OCI-LY1 (cell line): ENCODE data around the gene ROCK2.

Experiments
- H2AFZ ChIP-seq: fragments of 200-600 bp; sonication (generic), shearing (Covaris generic); 2 replicates; pipeline ENCODE4 v1.6.0; 2014; ENCODE audit warnings: antibody characterized with exemption, mild to moderate bottlenecking, low read length
- H3F3A ChIP-seq: fragments of 200-600 bp; sonication (generic), shearing (Covaris generic); 2 replicates; pipeline ENCODE4 v1.6.0; 2014; ENCODE audit warnings: mild to moderate bottlenecking, antibody characterized with exemption, low read length, moderate library complexity; ENCODE audit not compliant: insufficient read depth
- H3K27ac ChIP-seq: fragments of 200-600 bp; sonication (generic); 2 replicates; pipeline ENCODE4 v1.5.1; 2014; ENCODE audit warnings: low read length, mixed run types, mild to moderate bottlenecking, low read depth; ENCODE audit not compliant: poor library complexity, severe bottlenecking
- H3K27me3 ChIP-seq: fragments of 200-600 bp; sonication (generic); 2 replicates; pipeline ENCODE4 v1.6.0; 2014; ENCODE audit warnings: antibody characterized with exemption, mild to moderate bottlenecking, low read length, moderate library complexity; ENCODE audit not compliant: insufficient read depth
- H3K36me3 ChIP-seq: fragments of 200-600 bp; sonication (generic); 2 replicates; pipeline ENCODE4 v1.6.1; 2014; ENCODE audit warnings: mild to moderate bottlenecking, antibody characterized with exemption, low read length, moderate library complexity, mixed read lengths; ENCODE audit not compliant: insufficient read depth
- H3K4me1 ChIP-seq: fragments of 200-600 bp; sonication (generic); 2 replicates; pipeline ENCODE4 v1.5.1; 2014; ENCODE audit warnings: mild to moderate bottlenecking, low read length, moderate library complexity; ENCODE audit not compliant: insufficient read depth, severe bottlenecking
- H3K4me2 ChIP-seq: fragments of 200-600 bp; sonication (generic), shearing (Covaris generic); 2 replicates; pipeline ENCODE4 v1.6.1; 2014; ENCODE audit warnings: low read length
- H3K4me3 ChIP-seq: fragments of 200-600 bp; sonication (generic); 2 replicates; pipeline ENCODE4 v1.5.1; 2014; ENCODE audit warnings: low read length, low read depth, mild to moderate bottlenecking, mixed read lengths; ENCODE audit not compliant: poor library complexity, severe bottlenecking
- H3K79me2 ChIP-seq: fragments of 200-600 bp; shearing (Covaris generic); 2 replicates; pipeline ENCODE4 v1.6.1; 2016; ENCODE audit warnings: mixed run types, low read length, mixed read lengths; ENCODE audit not compliant: insufficient read depth
- H3K9ac ChIP-seq: fragments of 200-600 bp; sonication (generic), shearing (Covaris generic); 2 replicates; pipeline ENCODE4 v1.6.1; 2014; ENCODE audit warnings: mild to moderate bottlenecking, low read length, mixed read lengths
- H3K9me2 ChIP-seq: fragments of 200-600 bp; sonication (generic), shearing (Covaris generic); 2 replicates; pipeline ENCODE4 v1.6.1; 2014; ENCODE audit warnings: low read depth, mild to moderate bottlenecking, low read length, mixed read lengths
- H3K9me3 ChIP-seq: fragments of 200-600 bp; shearing (Covaris generic); 2 replicates; pipeline ENCODE4 v1.6.1; 2014; ENCODE audit warnings: low read length, mixed read lengths
- H4K20me1 ChIP-seq: fragments of 200-600 bp; sonication (generic), shearing (Covaris generic); 2 replicates; pipeline ENCODE4 v1.6.0; 2016; ENCODE audit warnings: mild to moderate bottlenecking, low read length; ENCODE audit not compliant: insufficient read depth
- EZH2 ChIP-seq: fragments of 200-600 bp; sonication (generic), shearing (Covaris generic); IDR thresholded peaks from 2 replicates; pipeline ENCODE4 v1.8.0; 2017; ENCODE audit warnings: borderline replicate concordance, mixed run types, mild to moderate bottlenecking, antibody characterized with exemption, low read length, moderate library complexity, mixed read lengths
- TF ChIP-seq, protein P1 (sequence below): fragments of 200-600 bp; sonication (generic), shearing (Covaris generic); IDR thresholded peaks from 2 replicates; pipeline ENCODE4 v1.5.1; 2017; ENCODE audit warnings: mild to moderate bottlenecking, antibody characterized with exemption, low read length, moderate library complexity, mixed read lengths

The ROCK2 gene

DNA sequence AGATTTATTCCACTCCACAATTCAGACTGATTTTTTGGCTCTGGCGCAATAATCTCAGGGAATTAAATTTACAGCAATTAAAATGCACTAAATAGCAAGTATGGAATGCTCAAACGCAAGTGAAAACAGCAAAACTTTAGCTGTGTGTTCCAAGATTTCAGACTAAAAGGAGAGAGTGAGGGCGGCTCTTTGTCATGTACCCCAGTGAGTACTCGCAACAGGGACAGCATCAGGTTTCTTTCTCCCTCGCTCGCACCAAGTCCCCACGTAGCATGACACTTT, 1.1 kb downstream of the ROCK2 start:
- 0 out of 2 replicates have a peak, but pooled peaks cover 4% of the 10 kb centered on the region for H3F3A ChIP-seq
- H3K36me3 ChIP-seq, result no peaks in the 10 kb centered on the region
- no peak overlapping the region for H3K27ac ChIP-seq
- peaks cover 34% of the 10 kb centered on the region for H3K4me1 ChIP-seq
- TF ChIP-seq, protein P1, sequence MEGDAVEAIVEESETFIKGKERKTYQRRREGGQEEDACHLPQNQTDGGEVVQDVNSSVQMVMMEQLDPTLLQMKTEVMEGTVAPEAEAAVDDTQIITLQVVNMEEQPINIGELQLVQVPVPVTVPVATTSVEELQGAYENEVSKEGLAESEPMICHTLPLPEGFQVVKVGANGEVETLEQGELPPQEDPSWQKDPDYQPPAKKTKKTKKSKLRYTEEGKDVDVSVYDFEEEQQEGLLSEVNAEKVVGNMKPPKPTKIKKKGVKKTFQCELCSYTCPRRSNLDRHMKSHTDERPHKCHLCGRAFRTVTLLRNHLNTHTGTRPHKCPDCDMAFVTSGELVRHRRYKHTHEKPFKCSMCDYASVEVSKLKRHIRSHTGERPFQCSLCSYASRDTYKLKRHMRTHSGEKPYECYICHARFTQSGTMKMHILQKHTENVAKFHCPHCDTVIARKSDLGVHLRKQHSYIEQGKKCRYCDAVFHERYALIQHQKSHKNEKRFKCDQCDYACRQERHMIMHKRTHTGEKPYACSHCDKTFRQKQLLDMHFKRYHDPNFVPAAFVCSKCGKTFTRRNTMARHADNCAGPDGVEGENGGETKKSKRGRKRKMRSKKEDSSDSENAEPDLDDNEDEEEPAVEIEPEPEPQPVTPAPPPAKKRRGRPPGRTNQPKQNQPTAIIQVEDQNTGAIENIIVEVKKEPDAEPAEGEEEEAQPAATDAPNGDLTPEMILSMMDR, result no peak
- no peak for TF ChIP-seq EZH2
- no peaks in the 10 kb centered on the region for H4K20me1 ChIP-seq
- H3K9me3 ChIP-seq, result no peaks in the 10 kb centered on the region
- peak overlapping the region; percentile 77 for H3K9ac ChIP-seq
- peaks cover 11% of the 10 kb centered on the region; the same call in 1 of the 2 replicates for H3K79me2 ChIP-seq
- H3K4me3 ChIP-seq, result peak overlapping the region; percentile 82
- no peak overlapping the region for H2AFZ ChIP-seq
- H3K27me3 ChIP-seq, result no peaks in the 10 kb centered on the region
- peak overlapping the region; percentile 93 for H3K4me2 ChIP-seq
- H3K9me2 ChIP-seq, result no peaks in the 10 kb centered on the region

DNA sequence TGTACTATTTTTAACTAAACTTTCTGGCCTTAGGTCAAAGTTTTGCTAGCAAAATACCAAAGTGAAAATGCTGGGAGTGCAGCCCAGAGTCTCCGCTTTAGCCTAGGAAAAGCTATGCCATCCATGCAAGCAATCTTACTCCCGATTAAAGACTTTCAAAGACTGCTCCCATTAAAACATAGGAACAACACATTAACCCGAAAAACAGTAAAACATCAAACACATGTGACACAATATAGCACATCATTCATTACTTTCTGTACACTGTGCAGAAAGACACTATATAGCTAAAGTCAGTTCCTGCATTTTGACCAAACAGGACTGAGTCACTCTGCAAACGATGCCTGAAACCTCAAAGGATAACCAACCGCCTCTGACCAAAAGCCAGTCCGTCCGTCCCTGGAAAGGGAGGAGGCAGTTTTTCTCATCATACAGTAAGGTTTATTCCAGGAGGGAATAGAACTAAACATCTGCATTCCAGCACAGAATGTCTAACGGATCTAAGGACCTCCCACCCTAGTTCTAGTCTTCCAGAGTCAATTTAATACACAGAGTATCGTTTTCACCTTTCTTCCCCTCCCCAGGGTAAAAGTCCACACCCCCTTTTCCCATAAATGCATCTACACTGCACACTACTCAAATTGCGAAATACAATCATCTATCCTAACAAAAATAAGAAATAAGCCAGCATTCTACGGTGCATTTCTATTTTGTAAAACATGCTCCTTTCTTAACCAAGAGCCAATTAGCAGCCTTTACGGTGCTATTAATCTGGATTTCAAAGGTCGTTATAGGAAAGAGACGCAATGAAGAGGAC, 1.7 kb downstream of the ROCK2 start:
- H3K9ac ChIP-seq, result peak overlapping the region; percentile 77; the same call in 1 of the 2 replicates
- H3K4me1 ChIP-seq, result peaks cover 34% of the 10 kb centered on the region
- H3K27me3 ChIP-seq, result no peaks in the 10 kb centered on the region
- H3K9me2 ChIP-seq, result no peaks in the 10 kb centered on the region
- no peaks in the 10 kb centered on the region for H3K9me3 ChIP-seq
- H3K79me2 ChIP-seq, result peaks cover 11% of the 10 kb centered on the region; the same call in 1 of the 2 replicates
- H3K4me3 ChIP-seq, result peak overlapping the region; percentile 82
- no peaks in the 10 kb centered on the region; the same call in 1 of the 2 replicates for H3K36me3 ChIP-seq
- H3F3A ChIP-seq, result 0 out of 2 replicates have a peak, but pooled peaks cover 4% of the 10 kb centered on the region
- H3K27ac ChIP-seq, result no peak overlapping the region
- peak overlapping the region; percentile 93 for H3K4me2 ChIP-seq
- no peaks in the 10 kb centered on the region for H4K20me1 ChIP-seq
- TF ChIP-seq EZH2, result no peak
- TF ChIP-seq, protein P1, result no peak
- H2AFZ ChIP-seq, result no peak overlapping the region

DNA sequence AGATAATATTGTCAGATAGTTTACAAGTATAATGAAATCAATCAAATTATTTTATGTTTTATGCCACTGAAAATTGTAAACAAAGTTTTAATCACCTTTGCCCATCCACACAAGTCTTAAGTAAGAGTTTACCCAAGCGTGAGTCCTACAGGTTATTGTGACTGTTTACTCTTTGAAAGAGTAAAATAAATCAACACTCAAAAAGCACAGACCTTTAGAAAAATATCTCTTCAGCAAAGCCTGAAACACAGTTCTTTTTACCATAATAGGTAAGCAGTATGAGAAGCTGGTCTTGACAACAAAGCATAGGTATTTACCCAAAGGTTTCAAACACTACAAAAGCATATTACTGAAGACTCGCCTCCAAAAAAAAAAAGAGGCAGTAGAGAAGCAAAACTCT, 3.7 kb downstream of the ROCK2 start:
- Histone ChIP-seq H3K9me3 (peaks cover 2% of the 10 kb centered on the region; the same call in 1 of the 2 replicates), H3K36me3 (no peaks in the 10 kb centered on the region; the same call in 1 of the 2 replicates), H3K4me3 (no peak overlapping the region), H3K9ac (no peak overlapping the region), H3K4me1 (peaks cover 34% of the 10 kb centered on the region), H3K27me3 (no peaks in the 10 kb centered on the region), H3K79me2 (peaks cover 19% of the 10 kb centered on the region; the same call in 1 of the 2 replicates), H3K9me2 (no peaks in the 10 kb centered on the region), H3K27ac (no peak overlapping the region), H3K4me2 (peak overlapping the region; percentile 20; the same call in 1 of the 2 replicates), H3F3A (0 out of 2 replicates have a peak, but pooled peaks cover 4% of the 10 kb centered on the region), H2AFZ (no peak overlapping the region), H4K20me1 (no peaks in the 10 kb centered on the region)
- no peak for TF ChIP-seq EZH2
- TF ChIP-seq, protein P1, result no peak
